Measurements from ENCODE around the gene SLC16A4.
A peak's percentile ranks its signal among the peaks of the same experiment; 100 is the strongest.

Gene SLC16A4

DNA sequence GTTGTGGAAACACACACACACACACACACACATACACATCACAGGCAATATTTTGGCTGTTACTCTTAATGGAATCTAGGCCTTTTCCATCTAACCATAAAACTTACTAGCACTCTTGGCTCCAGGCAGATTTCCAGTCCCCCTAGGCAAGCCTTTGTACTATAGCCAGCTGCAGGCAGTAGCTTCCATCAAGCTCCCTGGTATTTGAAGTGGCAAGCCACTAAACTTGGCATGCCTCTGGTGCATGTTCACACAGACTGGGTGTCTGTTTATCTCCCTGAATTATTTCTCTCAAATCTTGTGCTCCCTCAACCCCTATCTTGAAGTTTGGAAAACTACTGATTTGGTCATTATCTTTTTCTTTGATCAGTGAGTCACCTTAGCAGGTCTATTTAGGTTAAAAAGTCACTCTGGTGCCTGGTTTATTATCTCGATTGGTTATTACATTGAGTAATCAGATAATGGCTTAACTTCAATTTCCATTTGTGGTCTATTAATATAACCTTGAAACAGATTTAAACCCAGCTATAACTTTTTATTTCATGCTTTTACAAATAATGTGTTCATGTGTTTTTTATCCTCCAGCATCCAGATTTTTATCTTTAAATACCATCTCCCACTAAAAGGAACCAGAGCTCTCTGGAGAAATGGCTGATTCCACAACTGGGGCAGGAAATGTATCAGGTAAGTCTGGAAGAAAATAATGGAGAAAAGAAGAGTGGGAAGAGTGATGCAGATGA is 54.4 kb downstream of the SLC16A4 start:
- peaks cover 21% of the 10 kb centered on the region for H3K4me1 Mint-ChIP-seq
- no peaks in the 10 kb centered on the region for H3K9me3 Mint-ChIP-seq
- H3K36me3 Mint-ChIP-seq (ENCODE audit: low read depth) = peaks cover 14% of the 10 kb centered on the region
- peak overlapping the region in 2 of 3 experiments; percentile 69 to 72 for H3K27ac Mint-ChIP-seq
- H3K4me3 Mint-ChIP-seq = peak overlapping the region; percentile 68 to 82 (median 79)
- peaks cover 3% of the 10 kb centered on the region for H3K27me3 Mint-ChIP-seq (ENCODE audit: low read depth)
- TF ChIP-seq, protein P1, sequence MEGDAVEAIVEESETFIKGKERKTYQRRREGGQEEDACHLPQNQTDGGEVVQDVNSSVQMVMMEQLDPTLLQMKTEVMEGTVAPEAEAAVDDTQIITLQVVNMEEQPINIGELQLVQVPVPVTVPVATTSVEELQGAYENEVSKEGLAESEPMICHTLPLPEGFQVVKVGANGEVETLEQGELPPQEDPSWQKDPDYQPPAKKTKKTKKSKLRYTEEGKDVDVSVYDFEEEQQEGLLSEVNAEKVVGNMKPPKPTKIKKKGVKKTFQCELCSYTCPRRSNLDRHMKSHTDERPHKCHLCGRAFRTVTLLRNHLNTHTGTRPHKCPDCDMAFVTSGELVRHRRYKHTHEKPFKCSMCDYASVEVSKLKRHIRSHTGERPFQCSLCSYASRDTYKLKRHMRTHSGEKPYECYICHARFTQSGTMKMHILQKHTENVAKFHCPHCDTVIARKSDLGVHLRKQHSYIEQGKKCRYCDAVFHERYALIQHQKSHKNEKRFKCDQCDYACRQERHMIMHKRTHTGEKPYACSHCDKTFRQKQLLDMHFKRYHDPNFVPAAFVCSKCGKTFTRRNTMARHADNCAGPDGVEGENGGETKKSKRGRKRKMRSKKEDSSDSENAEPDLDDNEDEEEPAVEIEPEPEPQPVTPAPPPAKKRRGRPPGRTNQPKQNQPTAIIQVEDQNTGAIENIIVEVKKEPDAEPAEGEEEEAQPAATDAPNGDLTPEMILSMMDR (IDR thresholded peaks at IDR 0.05; ENCODE audit: unreplicated experiment in 3 of 3) = no peak

DNA sequence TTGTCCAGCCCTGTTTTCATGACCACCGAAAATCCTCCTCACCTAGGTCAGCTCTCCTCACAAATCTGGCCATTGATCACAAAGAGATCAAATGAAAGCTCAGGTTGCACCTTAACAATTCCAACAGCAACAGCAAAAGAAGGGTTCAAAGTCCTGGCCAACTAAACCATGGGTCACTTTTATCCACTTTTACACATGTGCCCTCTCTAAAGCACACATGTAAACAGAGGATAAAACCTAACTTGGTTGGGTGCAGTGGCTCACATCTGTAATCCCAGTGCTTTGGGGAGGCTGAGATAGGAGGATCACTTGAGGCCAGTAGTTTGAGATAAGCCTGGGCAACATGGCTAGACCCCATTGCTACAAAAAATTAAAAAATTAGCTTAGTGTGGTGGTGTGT is 55.6 kb downstream of the SLC16A4 start:
- peaks cover 3% of the 10 kb centered on the region for H3K36me3 Mint-ChIP-seq (ENCODE audit: low read depth)
- no peak overlapping the region for H3K4me3 Mint-ChIP-seq
- H3K27me3 Mint-ChIP-seq (ENCODE audit: low read depth) = peaks cover 3% of the 10 kb centered on the region
- TF ChIP-seq, protein P1 (IDR thresholded peaks at IDR 0.05; ENCODE audit: unreplicated experiment in 3 of 3) = no peak
- peaks cover 9% of the 10 kb centered on the region for H3K4me1 Mint-ChIP-seq
- H3K27ac Mint-ChIP-seq = no peak overlapping the region
- no peaks in the 10 kb centered on the region for H3K9me3 Mint-ChIP-seq

DNA sequence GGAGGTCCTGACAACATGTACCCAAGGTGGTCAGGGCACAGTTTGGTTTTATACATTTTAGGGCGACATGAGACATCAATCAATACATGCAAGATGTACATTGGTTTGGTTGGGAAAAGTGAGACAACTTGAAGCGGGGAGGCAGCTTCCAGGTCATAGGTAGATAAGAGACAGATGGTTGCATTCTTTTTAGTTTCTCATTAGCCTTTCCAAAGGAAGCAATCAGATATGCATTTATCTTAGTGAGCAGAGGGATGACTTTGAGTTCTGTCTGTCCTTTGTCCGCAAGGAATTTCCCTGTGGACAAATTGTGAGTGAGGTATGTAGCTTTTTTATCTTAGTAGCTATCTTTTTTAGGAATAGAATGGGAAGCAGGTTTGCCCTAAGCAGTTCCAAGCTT is 62.1 kb downstream of the SLC16A4 start:
- H3K27ac Mint-ChIP-seq = no peak overlapping the region
- H3K4me3 Mint-ChIP-seq = no peak overlapping the region
- TF ChIP-seq, protein P1 (IDR thresholded peaks at IDR 0.05; ENCODE audit: unreplicated experiment in 3 of 3) = no peak
- no peaks in the 10 kb centered on the region for H3K4me1 Mint-ChIP-seq
- no peaks in the 10 kb centered on the region for H3K9me3 Mint-ChIP-seq
- H3K27me3 Mint-ChIP-seq (ENCODE audit: low read depth) = peaks cover 3% of the 10 kb centered on the region
- no peaks in the 10 kb centered on the region for H3K36me3 Mint-ChIP-seq (ENCODE audit: low read depth)

DNA sequence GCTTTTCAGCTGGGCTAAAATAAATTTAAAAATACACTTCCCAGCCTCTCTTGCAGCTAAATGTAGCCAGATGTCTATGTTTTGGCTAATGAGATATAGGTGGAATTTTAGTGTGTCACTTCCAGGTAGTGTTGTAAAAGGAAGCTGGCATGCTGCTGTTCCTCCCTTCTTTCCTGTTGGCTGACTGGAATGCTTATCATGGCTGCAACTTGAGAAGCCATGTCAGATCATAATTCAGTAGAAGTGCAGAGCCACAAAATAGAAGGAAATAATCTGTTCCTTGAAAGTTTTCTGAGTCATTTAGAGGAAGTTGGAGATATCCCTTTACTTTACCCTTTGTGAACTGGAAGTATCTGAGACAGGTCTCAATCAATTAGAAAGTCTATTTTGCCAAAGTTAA is 62.6 kb downstream of the SLC16A4 start:
- Mint-ChIP-seq H3K9me3 (no peaks in the 10 kb centered on the region), H3K4me3 (no peak overlapping the region), H3K4me1 (no peaks in the 10 kb centered on the region), H3K27ac (no peak overlapping the region), H3K36me3 (ENCODE audit: low read depth) (no peaks in the 10 kb centered on the region), H3K27me3 (ENCODE audit: low read depth) (peaks cover 1% of the 10 kb centered on the region)
- TF ChIP-seq, protein P1 (IDR thresholded peaks at IDR 0.05; ENCODE audit: unreplicated experiment in 3 of 3) = no peak

DNA sequence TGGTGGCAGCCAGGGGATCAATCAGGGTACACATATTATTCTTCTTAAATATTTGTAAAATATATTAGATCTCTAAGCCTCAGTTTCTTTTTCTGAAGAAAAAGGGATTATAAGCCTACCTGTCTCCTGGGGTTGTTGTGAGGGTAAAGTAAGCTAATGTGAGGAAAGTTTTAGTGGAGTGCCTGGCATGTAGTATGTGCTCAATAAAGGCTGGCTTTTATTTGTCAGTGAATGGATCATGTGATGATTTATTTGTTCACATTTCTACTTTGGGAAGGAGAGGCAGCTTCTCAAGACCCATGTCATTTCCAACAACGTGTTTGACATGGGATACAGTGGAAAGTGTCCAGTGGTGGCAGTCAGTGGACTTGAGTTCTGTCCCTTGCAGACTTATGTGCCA is 64.0 kb downstream of the SLC16A4 start:
- H3K4me1 Mint-ChIP-seq = no peaks in the 10 kb centered on the region
- H3K27ac Mint-ChIP-seq = no peak overlapping the region
- H3K27me3 Mint-ChIP-seq (ENCODE audit: low read depth) = peaks cover 4% of the 10 kb centered on the region
- H3K36me3 Mint-ChIP-seq (ENCODE audit: low read depth) = no peaks in the 10 kb centered on the region
- H3K9me3 Mint-ChIP-seq = no peaks in the 10 kb centered on the region
- H3K4me3 Mint-ChIP-seq = no peak overlapping the region
- TF ChIP-seq, protein P1 (IDR thresholded peaks at IDR 0.05; ENCODE audit: unreplicated experiment in 3 of 3) = no peak

DNA sequence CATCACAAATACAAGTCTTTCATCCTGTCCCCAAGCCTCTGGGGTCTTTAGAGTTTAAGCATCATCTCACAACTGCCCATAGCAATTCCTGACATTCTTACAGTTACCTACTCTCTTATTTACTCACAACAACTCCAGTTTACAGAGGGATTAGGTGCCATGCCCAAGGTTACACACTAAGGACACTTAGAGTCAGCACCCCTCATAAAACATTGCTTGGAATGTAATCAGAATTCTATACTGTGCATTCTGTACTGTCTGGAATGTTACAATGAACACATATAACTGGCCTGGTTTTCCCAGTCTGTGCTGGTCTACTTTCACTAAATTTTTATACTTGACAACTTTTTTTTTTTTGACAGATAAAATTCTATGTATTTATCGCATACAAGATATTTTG is 66.2 kb downstream of the SLC16A4 start:
- Mint-ChIP-seq H3K27ac (no peak overlapping the region), H3K9me3 (no peaks in the 10 kb centered on the region), H3K4me3 (no peak overlapping the region), H3K27me3 (ENCODE audit: low read depth) (peaks cover 5% of the 10 kb centered on the region), H3K36me3 (ENCODE audit: low read depth) (no peaks in the 10 kb centered on the region), H3K4me1 (no peaks in the 10 kb centered on the region)
- TF ChIP-seq, protein P1 (IDR thresholded peaks at IDR 0.05; ENCODE audit: unreplicated experiment in 3 of 3) = no peak

Measured in nephron (organoid).